ENCODE data around the gene CSNK2A1. TPM values are rescaled to one million over a fixed set of nuclear protein-coding genes. Genes with fewer than 3 reads are reported as not detected.

The CSNK2A1 gene
- polyA plus RNA-seq, 3 donors, result 31.7 to 55.5 (median 35.2) TPM

- no peak overlapping the region for H2AFZ ChIP-seq (ENCODE audit: insufficient read depth, low read depth, low read length, poor library complexity, severe bottlenecking)
- H3K27me3 ChIP-seq (ENCODE audit: control insufficient read depth in 2 of 2, insufficient read depth in 2 of 2, low read length in 2 of 2), result no peaks in the 10 kb centered on the region
- peaks cover 57 to 81% of the 10 kb centered on the region in 2 donors for H3K36me3 Mint-ChIP-seq
- H3K27ac Mint-ChIP-seq, result peak overlapping the region in 1 of 7 donors; percentile 6
- H3K36me3 ChIP-seq (replicated peaks in 1 of 2; ENCODE audit: control insufficient read depth in 1 of 2, insufficient read depth in 2 of 2, low read length in 2 of 2), result peaks cover 48 to 80% of the 10 kb centered on the region in 2 donors
- H3K27me3 Mint-ChIP-seq (ENCODE audit: low read depth in 3 of 3), result peaks cover 0 to 2% (median 2%) of the 10 kb centered on the region in 3 donors
- no peaks in the 10 kb centered on the region for H3K79me2 ChIP-seq (ENCODE audit: insufficient read depth, low read length)
- no peak overlapping the region for H3K9ac ChIP-seq (ENCODE audit: insufficient read depth, low read length, poor library complexity, severe bottlenecking)
- intact Hi-C loops (cut with micrococcal nuclease), result loop anchor here in 1 of 2 donors (10.0 kb wide), 1 partner anchor 48 kb away; no protein-coding TSS in a partner anchor
- no peak overlapping the region for H3K4me3 Mint-ChIP-seq
- no peak for DNase-seq
- peaks cover 36% of the 10 kb centered on the region for H3K4me1 Mint-ChIP-seq
- peaks cover 21% of the 10 kb centered on the region for H4K20me1 ChIP-seq (ENCODE audit: insufficient read depth, low read length)
- H3K9me3 ChIP-seq (replicated peaks in 1 of 2; ENCODE audit: control insufficient read depth in 1 of 2, insufficient read depth in 1 of 2, low read length in 2 of 2), result no peaks in the 10 kb centered on the region
- H3K9me3 Mint-ChIP-seq, result no peaks in the 10 kb centered on the region
- peaks cover 19 to 20% of the 10 kb centered on the region in 2 donors for H3K4me1 ChIP-seq (ENCODE audit: control insufficient read depth in 1 of 2, insufficient read depth in 2 of 2, low read length in 2 of 2)
- H3K27ac ChIP-seq (ENCODE audit: low read depth in 1 of 2, low read length in 2 of 2), result no peak overlapping the region
- H3K4me3 ChIP-seq (replicated peaks in 1 of 3; ENCODE audit: low read depth in 2 of 3, low read length in 3 of 3), result no peak overlapping the region
- no peak for TF ChIP-seq CTCF (IDR thresholded peaks at IDR 0.05)
- 100% methylated on average over 2 of the region's 5 CpGs for WGBS (ENCODE audit: insufficient coverage)
- no peak overlapping the region for H3K4me2 ChIP-seq (replicated peaks; ENCODE audit: extremely low read depth, low read length, poor library complexity, severe bottlenecking)
These were observed 107.1 kb downstream of the CSNK2A1 start for GRCh38 chr20:436476-436875.

GRCh38 chr20:435558-435957 is 108.0 kb downstream of the CSNK2A1 start:
- H3K4me3 Mint-ChIP-seq, result no peak overlapping the region
- Histone ChIP-seq H3K4me2 (replicated peaks; ENCODE audit: extremely low read depth, low read length, poor library complexity, severe bottlenecking) (no peak overlapping the region), H2AFZ (ENCODE audit: insufficient read depth, low read depth, low read length, poor library complexity, severe bottlenecking) (no peak overlapping the region), H3K79me2 (ENCODE audit: insufficient read depth, low read length) (no peaks in the 10 kb centered on the region), H4K20me1 (ENCODE audit: insufficient read depth, low read length) (peaks cover 21% of the 10 kb centered on the region), H3K9me3 (replicated peaks in 1 of 2; ENCODE audit: control insufficient read depth in 1 of 2, insufficient read depth in 1 of 2, low read length in 2 of 2) (no peaks in the 10 kb centered on the region), H3K27ac (ENCODE audit: low read depth in 1 of 2, low read length in 2 of 2) (no peak overlapping the region), H3K36me3 (replicated peaks in 1 of 2; ENCODE audit: control insufficient read depth in 1 of 2, insufficient read depth in 2 of 2, low read length in 2 of 2) (peaks cover 46 to 80% of the 10 kb centered on the region in 2 donors), H3K4me3 (replicated peaks in 1 of 3; ENCODE audit: low read depth in 2 of 3, low read length in 3 of 3) (no peak overlapping the region), H3K9ac (ENCODE audit: insufficient read depth, low read length, poor library complexity, severe bottlenecking) (no peak overlapping the region), H3K4me1 (ENCODE audit: control insufficient read depth in 1 of 2, insufficient read depth in 2 of 2, low read length in 2 of 2) (peaks cover 19 to 20% of the 10 kb centered on the region in 2 donors), H3K27me3 (ENCODE audit: control insufficient read depth in 2 of 2, insufficient read depth in 2 of 2, low read length in 2 of 2) (no peaks in the 10 kb centered on the region)
- peaks cover 57 to 81% of the 10 kb centered on the region in 2 donors for H3K36me3 Mint-ChIP-seq
- intact Hi-C loops (cut with micrococcal nuclease), result loop anchor here in 1 of 2 donors (10.0 kb wide), 1 partner anchor 49 kb away; no protein-coding TSS in a partner anchor
- 90% methylated on average over 3 of the region's 7 CpGs for whole genome bisulfite sequencing (ENCODE audit: insufficient coverage)
- H3K4me1 Mint-ChIP-seq, result peaks cover 36% of the 10 kb centered on the region
- peak overlapping the region in 2 of 7 donors; percentile 35 to 44 for H3K27ac Mint-ChIP-seq
- peaks cover 0 to 2% (median 2%) of the 10 kb centered on the region in 3 donors for H3K27me3 Mint-ChIP-seq (ENCODE audit: low read depth in 3 of 3)
- H3K9me3 Mint-ChIP-seq, result no peaks in the 10 kb centered on the region
- no peak for DNase-seq
- no peak for TF ChIP-seq CTCF (IDR thresholded peaks at IDR 0.05)
